ENCODE results near the gene NHLH1.

Gene NHLH1

GRCh38 chr1:160400223-160400645 lies 33.4 kb downstream of the NHLH1 start, which contains the start of gene VANGL2:
TSS of gene VANGL2 (plus strand) at chr1:160400564. CDS start at chr1:160415838, 15,274 bp downstream.
- Histone ChIP-seq H3K4me3 (ENCODE audit: low read length) (peak within 1 kb of the TSS; percentile 72), H3K27ac (ENCODE audit: low read depth, low read length) (peak within 1 kb of the TSS; percentile 70), H3K36me3 (ENCODE audit: control insufficient read depth, insufficient read depth, low read length) (no peaks in the 10 kb centered on the region), H3K27me3 (ENCODE audit: control insufficient read depth, insufficient read depth, low read length) (no peaks in the 10 kb centered on the region), H3K9ac (ENCODE audit: low read length) (peak within 1 kb of the TSS; percentile 45), H3K4me1 (ENCODE audit: control insufficient read depth, insufficient read depth, low read length) (peaks cover 4% of the 10 kb centered on the region)

DNA sequence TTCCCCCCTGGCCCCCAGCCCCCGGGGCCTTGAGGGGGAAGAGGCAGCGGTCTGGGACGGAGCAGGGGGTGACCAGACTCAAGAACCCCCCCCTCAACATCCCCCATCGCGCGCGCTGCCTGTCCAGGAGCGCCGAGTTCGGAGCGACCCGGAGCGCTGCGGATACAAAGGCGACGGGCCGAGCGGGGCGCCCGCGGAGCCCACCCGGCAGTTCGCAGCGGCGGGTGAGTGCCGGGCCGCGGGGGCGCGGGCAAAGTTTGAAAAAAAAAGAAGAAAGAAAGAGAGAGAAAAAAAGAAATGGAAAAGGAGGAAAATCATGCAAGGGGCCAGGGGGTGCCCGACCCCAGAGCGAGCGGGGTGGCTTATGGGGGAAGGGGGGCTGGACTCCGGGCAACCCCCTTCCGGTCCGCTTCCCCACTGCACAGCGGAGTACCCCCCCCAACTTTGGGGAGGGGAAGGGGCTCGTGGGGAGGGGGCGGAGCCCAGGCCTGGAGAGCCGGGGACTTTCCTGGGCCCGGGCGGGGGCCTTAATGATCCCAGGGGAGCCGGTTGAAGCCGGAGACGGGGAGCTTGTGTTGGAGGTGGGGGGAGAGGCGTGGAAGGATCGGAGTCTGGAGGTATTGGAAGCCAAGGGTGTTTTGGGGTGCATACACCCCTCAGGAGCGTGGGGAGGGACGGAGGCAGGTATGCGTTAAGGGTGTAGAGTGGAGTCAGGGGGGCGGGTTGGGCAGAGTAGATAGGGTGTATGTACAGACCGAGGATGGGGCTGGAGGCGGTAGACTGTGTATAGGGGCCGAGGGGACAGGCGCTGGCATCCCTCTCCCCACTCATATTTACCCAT lies 34.0 kb downstream of the NHLH1 start:
- Histone ChIP-seq H3K36me3 (ENCODE audit: control insufficient read depth, insufficient read depth, low read length) (no peaks in the 10 kb centered on the region), H3K4me1 (ENCODE audit: control insufficient read depth, insufficient read depth, low read length) (peaks cover 4% of the 10 kb centered on the region), H3K27me3 (ENCODE audit: control insufficient read depth, insufficient read depth, low read length) (no peaks in the 10 kb centered on the region), H3K27ac (ENCODE audit: low read depth, low read length) (peak overlapping the region; percentile 62), H3K4me3 (ENCODE audit: low read length) (peak overlapping the region; percentile 71), H3K9ac (ENCODE audit: low read length) (no peak overlapping the region)

DNA sequence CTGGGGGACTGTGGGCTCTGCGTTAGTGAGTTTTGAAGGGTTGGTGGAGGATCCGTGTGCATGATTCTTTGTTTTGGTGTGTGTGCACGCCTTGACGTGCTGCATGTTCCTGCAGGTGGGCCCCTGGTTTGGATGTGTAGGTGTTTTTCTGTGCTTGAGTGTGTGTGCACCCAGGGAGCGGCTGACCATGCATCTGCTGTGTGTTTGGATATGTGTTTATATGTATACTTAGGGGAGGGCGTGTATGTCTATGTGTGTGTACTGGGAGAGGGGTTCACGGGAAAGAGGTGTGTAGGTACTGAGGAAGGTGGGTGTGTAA lies 34.6 kb downstream of the NHLH1 start:
- Histone ChIP-seq H3K9ac (ENCODE audit: low read length) (no peak overlapping the region), H3K27ac (ENCODE audit: low read depth, low read length) (no peak overlapping the region), H3K4me1 (ENCODE audit: control insufficient read depth, insufficient read depth, low read length) (peaks cover 4% of the 10 kb centered on the region), H3K27me3 (ENCODE audit: control insufficient read depth, insufficient read depth, low read length) (no peaks in the 10 kb centered on the region), H3K4me3 (ENCODE audit: low read length) (peak overlapping the region; percentile 71), H3K36me3 (ENCODE audit: control insufficient read depth, insufficient read depth, low read length) (no peaks in the 10 kb centered on the region)

DNA sequence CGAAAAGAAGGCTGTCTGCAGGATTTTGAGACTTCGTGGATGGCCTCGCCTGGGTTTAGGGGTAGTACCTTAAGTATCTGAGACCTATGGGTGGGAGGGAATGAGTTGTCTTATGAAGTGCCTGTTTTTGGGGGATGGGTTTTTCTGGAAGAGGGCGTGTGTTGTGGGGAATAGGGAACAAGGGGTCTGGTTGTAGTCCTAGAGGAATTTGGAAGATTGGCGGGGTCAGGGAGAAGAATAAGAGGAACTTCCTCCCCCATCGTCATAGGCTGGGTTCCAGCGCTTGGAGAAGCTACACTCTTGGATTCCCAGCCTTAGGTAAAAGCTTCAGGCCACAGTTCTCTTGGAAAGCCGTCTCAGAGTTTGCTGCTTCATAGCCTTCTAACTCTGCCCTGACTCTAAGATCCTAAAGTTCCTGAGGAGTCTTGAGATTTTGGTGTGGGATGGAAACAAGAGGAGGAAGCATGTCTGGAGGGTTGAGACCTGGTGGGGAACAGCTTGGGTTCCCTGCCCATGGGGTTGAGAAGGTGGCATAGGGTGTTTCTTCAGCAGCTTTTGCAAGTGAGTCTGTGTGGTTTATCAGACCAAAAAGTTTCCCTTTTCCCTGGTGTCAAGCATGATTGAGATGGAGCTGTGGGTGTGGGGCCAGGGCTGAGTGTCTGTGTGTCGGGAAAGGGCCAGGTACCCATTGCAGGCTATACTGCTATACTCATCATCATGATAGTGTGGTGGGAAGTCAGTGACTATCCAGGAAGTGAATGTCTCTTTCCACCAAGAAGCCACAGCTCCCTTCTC lies 35.3 kb downstream of the NHLH1 start:
- Histone ChIP-seq H3K9ac (ENCODE audit: low read length) (no peak overlapping the region), H3K36me3 (ENCODE audit: control insufficient read depth, insufficient read depth, low read length) (no peaks in the 10 kb centered on the region), H3K4me3 (ENCODE audit: low read length) (peak overlapping the region; percentile 71), H3K4me1 (ENCODE audit: control insufficient read depth, insufficient read depth, low read length) (peaks cover 4% of the 10 kb centered on the region), H3K27me3 (ENCODE audit: control insufficient read depth, insufficient read depth, low read length) (no peaks in the 10 kb centered on the region), H3K27ac (ENCODE audit: low read depth, low read length) (no peak overlapping the region)

- no peak overlapping the region for H3K4me3 ChIP-seq (ENCODE audit: low read length)
Measured at GRCh38 chr1:160403244-160403643, 36.4 kb downstream of the NHLH1 start.

GRCh38 chr1:160404094-160404493 lies 37.2 kb downstream of the NHLH1 start:
- Histone ChIP-seq H3K36me3 (ENCODE audit: control insufficient read depth, insufficient read depth, low read length) (no peaks in the 10 kb centered on the region), H3K9ac (ENCODE audit: low read length) (no peak overlapping the region), H3K27ac (ENCODE audit: low read depth, low read length) (no peak overlapping the region), H3K27me3 (ENCODE audit: control insufficient read depth, insufficient read depth, low read length) (no peaks in the 10 kb centered on the region), H3K4me3 (ENCODE audit: low read length) (no peak overlapping the region), H3K4me1 (ENCODE audit: control insufficient read depth, insufficient read depth, low read length) (peaks cover 4% of the 10 kb centered on the region)

More at GRCh38 chr1:160403244-160403643, 36.4 kb downstream of the NHLH1 start:
- no peak overlapping the region for H3K9ac ChIP-seq (ENCODE audit: low read length)
- no peak overlapping the region for H3K27ac ChIP-seq (ENCODE audit: low read depth, low read length)
- H3K4me1 ChIP-seq (ENCODE audit: control insufficient read depth, insufficient read depth, low read length) = peaks cover 4% of the 10 kb centered on the region
- no peaks in the 10 kb centered on the region for H3K27me3 ChIP-seq (ENCODE audit: control insufficient read depth, insufficient read depth, low read length)
- no peaks in the 10 kb centered on the region for H3K36me3 ChIP-seq (ENCODE audit: control insufficient read depth, insufficient read depth, low read length)

DNA sequence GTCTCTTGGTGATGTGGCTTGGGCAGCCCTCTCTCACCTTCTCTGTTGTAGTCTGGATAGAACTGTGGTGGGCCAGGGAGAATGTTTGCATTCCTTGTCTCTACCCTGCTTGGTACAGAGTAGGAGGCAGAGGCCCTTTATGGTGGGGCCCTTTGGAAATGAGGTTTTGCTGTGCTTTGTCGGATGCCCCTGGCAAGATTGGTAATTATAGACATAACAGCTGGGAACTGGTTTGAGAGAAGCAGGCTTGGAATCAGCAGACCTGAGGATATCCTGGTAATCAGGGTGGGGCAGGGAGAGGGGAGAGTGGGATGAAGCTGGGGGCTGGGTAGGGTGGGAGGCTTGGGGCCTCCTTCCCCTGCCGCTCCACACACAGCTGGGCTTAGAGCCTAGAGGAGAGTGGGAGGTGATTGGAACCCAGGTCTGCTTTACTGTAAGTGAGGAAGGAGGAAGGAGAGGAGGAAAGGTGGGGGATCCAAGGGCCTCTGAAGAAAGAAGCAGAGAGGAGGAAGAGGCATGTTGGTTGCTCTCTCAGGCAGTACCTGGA lies 38.5 kb downstream of the NHLH1 start:
- H3K4me1 ChIP-seq (ENCODE audit: control insufficient read depth, insufficient read depth, low read length) = peaks cover 11% of the 10 kb centered on the region
- no peak overlapping the region for H3K4me3 ChIP-seq (ENCODE audit: low read length)
- H3K9ac ChIP-seq (ENCODE audit: low read length) = no peak overlapping the region
- no peaks in the 10 kb centered on the region for H3K36me3 ChIP-seq (ENCODE audit: control insufficient read depth, insufficient read depth, low read length)
- no peaks in the 10 kb centered on the region for H3K27me3 ChIP-seq (ENCODE audit: control insufficient read depth, insufficient read depth, low read length)
- H3K27ac ChIP-seq (ENCODE audit: low read depth, low read length) = no peak overlapping the region

DNA sequence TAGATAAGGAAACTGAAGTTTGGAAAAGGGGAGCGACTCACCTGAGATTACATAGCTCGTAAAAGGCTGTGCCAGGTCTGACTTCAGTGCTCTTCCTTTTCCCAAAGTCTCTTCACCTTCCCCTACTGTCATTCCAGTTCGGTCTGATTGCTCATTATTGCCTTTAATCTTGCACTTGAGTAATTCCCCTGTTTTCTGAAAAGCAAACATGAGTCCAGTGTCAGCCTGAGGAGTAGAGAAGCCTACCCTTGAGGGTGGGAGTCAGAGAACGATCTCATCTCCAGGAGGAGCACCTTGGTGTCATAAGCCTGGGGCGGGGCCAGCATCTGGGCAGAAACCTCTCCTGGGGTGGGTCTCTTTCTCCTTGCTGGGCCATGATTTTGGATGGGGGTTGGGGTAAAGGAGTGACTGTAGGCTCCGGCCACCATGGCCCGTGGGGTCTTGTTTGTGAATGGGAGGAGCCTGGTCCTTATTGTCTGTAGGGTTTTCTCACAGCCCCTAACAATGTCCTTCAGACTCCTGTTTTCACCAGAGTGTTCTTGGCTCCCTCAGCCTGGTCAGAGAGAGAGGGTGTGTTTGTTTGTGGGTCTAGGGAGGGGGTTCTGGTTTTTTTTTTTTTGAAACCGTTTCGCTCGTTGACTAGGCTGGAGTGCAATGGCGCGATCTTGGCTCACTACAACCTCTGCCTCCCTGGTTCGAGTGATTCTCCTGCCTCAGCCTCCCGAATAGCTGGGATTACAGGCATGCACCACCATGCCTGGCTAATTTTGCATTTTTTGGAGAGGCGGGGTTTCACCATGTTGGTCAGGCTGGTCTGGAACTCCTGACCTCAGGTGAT lies 39.5 kb downstream of the NHLH1 start:
- H3K27me3 ChIP-seq (ENCODE audit: control insufficient read depth, insufficient read depth, low read length) = no peaks in the 10 kb centered on the region
- no peak overlapping the region for H3K9ac ChIP-seq (ENCODE audit: low read length)
- no peaks in the 10 kb centered on the region for H3K36me3 ChIP-seq (ENCODE audit: control insufficient read depth, insufficient read depth, low read length)
- no peak overlapping the region for H3K27ac ChIP-seq (ENCODE audit: low read depth, low read length)
- peaks cover 10% of the 10 kb centered on the region for H3K4me1 ChIP-seq (ENCODE audit: control insufficient read depth, insufficient read depth, low read length)
- H3K4me3 ChIP-seq (ENCODE audit: low read length) = no peak overlapping the region

DNA sequence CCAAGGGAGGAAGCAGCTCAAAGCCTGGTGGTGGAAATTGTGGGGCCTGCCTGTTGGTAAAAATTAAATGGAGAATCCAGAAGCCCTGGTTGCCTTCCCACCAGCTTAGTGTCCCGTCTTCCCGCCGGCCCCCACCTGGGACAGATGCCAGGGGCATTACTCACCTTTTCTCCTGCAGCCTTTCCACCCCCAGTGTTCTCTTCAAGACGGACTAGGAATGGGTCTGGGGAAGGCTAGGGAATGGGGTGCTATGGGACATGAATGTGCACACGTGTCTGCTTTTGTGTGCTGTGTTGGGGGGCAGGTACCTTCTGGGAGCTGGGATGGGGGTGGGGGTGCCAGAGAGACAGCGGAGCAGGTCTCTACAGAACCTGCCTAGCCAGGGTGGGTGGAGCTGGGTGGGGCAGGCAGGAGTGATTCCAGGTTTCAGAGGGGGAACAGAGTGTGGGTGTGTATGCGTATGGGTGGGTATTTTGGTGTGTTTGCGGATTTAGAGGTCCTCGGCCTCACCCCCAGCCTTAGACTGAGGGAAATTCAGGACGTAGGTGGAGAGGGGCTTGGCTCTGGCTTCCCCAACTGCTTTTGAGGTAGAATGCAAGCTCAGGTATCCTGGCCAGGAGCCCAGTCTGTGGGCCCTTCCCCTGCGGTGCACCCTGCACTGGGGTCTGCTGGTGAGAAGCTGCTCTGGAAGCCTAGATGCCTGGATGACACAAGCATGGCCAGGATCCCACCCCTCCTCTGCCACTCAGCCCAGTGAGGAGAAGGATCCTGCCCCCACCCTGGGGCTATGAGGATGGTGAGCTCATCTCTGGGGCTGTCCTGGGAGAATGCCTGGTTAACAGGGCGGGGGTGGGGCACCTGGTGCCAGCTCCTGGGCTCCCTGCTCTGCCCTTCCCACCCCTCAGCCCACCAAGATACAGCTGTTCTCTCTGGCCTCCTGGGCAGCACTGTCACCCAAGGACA lies 41.2 kb downstream of the NHLH1 start:
- Histone ChIP-seq H3K4me1 (ENCODE audit: control insufficient read depth, insufficient read depth, low read length) (peaks cover 7% of the 10 kb centered on the region), H3K36me3 (ENCODE audit: control insufficient read depth, insufficient read depth, low read length) (no peaks in the 10 kb centered on the region), H3K9ac (ENCODE audit: low read length) (no peak overlapping the region), H3K4me3 (ENCODE audit: low read length) (no peak overlapping the region), H3K27me3 (ENCODE audit: control insufficient read depth, insufficient read depth, low read length) (no peaks in the 10 kb centered on the region), H3K27ac (ENCODE audit: low read depth, low read length) (no peak overlapping the region)

- peaks cover 7% of the 10 kb centered on the region for H3K4me1 ChIP-seq (ENCODE audit: control insufficient read depth, insufficient read depth, low read length)
- no peaks in the 10 kb centered on the region for H3K27me3 ChIP-seq (ENCODE audit: control insufficient read depth, insufficient read depth, low read length)
- no peaks in the 10 kb centered on the region for H3K36me3 ChIP-seq (ENCODE audit: control insufficient read depth, insufficient read depth, low read length)
- no peak overlapping the region for H3K4me3 ChIP-seq (ENCODE audit: low read length)
- H3K27ac ChIP-seq (ENCODE audit: low read depth, low read length) = no peak overlapping the region
- no peak overlapping the region for H3K9ac ChIP-seq (ENCODE audit: low read length)
Measured at GRCh38 chr1:160408864-160409263, 42.0 kb downstream of the NHLH1 start.

DNA sequence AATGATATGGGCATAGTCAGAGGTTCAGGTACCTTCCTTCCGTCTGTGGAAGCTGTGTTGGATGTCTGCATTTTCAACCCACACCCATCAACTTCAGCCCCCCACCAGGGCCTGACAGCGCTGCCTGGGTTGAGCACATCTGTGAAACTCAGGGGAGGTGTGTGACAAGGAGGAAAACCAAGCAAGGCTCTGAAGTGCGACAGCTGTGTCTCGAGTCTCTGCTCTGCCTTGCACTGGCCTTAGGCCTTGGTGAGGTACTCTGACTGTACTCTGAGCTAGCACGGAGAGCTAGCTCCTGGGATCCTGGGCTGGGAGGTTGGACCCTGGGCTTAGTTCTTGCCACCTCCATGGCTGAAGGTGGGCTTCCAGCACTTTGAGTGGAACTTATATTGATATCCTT lies 42.6 kb downstream of the NHLH1 start:
- Histone ChIP-seq H3K36me3 (ENCODE audit: control insufficient read depth, insufficient read depth, low read length) (no peaks in the 10 kb centered on the region), H3K4me1 (ENCODE audit: control insufficient read depth, insufficient read depth, low read length) (peaks cover 7% of the 10 kb centered on the region), H3K9ac (ENCODE audit: low read length) (no peak overlapping the region), H3K27ac (ENCODE audit: low read depth, low read length) (peak overlapping the region; percentile 66), H3K4me3 (ENCODE audit: low read length) (no peak overlapping the region), H3K27me3 (ENCODE audit: control insufficient read depth, insufficient read depth, low read length) (no peaks in the 10 kb centered on the region)

Data from rectal smooth muscle tissue (tissue), 1 donor.